Hematopoietic multipotent progenitor cell treated with erythropoietin and hydrocortisone succinate and interleukin-3 and kit ligand, for 15 days (in vitro differentiated cells): ENCODE measurements around the gene CTAG2.
"Not testable (repeated sequence)": the region's sequence is repeated elsewhere in the genome, so short reads cannot be mapped to it uniquely, and the experiment has no call there.

ENCODE experiments used
- DNase-seq: peaks from one replicate; pipeline ENCODE4 v3.0.0-alpha.2; 2015; ENCODE audit warnings: low spot score

CTAG2 gene

DNA sequence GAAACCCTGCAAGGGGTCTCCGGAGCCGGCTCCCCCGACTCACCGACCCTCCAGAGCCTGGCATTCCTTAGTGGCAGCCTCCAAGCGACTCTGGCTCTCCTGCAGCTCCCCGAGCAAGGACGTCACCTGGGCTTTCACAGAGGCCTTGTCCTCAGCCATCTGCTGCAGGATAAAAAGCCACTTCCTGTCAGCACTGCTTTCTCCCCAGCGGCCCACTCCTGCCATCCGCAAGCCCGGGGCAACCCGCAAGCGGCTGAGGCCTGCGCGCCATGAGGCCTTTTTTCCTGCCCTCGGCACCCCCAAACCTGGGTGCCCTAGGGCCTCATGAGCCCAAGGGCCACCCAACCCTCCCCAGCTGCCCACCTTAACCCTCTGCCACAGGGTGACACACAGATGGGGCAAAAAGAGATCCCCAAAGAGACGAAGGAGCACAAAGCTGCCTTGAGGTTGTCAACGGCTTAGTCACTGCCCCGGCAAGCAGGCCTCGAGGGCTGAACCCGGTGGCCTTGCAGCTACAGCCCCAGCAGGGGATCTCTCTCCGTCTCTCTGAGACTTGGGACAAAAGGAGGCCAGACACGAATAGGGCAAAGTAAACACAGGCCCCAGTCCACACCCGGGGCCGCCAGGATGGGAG, 7.5 kb downstream of the CTAG2 start:
- DNase-seq = not testable (repeated sequence)

DNA sequence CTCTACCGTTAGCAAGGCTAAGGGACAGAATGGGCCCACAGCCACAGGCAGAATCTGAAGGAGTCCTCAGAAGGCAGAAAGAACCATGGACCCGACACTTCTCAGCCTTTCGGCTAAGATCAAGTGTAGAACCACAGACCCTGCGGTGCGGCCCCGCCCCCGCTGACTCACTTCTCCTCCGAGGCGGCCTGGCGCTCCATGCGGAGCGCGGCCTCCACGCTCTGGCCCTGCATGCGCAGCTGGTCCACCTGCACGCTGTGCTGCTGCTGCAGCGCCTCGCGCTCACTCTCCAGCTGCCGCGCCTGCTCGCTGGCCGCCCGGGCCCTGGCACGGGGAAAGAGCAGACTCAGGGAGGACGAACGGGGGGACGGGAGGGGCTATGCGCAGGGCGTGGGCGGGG, 9.7 kb downstream of the CTAG2 start:
- DNase-seq = not testable (repeated sequence)

DNA sequence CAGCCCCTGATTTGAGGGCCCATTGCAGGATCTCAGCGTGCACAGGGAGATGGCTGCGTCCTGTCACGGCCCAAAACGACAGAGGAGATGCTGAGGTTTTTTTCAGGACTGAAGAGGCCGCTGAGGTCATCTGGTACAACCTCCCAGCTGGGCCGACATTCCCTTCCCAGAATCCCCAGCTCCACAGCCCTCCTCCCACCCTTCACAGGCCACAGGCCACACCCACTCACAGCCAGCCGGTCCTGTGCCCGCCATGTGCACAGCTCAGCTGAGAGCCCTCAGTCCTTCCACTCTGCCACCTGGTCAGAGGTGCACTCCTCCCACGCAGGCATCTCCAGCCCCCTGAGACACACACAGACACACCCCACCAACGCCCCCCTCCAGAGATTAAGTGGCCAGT, 11.6 kb downstream of the CTAG2 start:
- not testable (repeated sequence) for DNase-seq

DNA sequence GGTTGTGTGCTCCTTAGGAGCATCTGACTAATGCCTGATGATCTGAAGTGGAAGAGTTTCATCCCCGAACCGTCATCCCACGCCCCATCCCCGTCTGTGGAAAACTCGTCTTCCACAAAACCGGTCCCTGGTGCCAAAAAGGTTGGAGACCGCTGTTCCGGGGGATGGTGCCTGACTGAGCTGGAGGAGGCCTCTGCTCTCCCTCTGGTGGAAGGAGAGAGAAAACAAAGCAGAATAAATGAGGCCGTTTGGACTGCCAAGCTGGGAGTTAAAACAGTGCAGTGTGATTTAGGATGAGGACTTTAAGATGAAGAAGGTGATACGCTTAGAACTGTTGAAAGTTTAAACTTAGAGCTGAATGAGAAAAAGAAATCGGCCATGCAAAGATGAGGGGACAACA, 19.7 kb downstream of the CTAG2 start:
- DNase-seq = not testable (repeated sequence)

DNA sequence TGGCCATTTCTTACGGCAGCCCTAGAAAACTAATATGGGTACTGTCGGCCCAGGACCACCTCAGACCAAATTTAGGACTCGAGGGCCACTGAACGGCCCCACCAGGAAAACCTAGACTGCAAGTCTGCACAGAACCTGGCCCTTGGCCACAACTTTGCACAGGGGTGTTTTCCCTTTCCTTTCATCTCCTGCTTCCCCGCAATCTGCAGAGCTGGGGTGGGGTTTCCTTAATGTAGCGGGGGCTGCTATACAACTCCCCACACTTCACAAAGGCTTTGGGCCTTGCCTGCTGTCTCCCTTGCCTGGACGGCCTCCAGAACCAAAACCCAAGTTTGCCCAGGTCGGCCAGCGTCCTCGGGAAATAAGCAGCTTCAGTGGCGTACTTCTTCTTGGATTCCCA, 22.4 kb downstream of the CTAG2 start:
- not testable (repeated sequence) for DNase-seq

DNA sequence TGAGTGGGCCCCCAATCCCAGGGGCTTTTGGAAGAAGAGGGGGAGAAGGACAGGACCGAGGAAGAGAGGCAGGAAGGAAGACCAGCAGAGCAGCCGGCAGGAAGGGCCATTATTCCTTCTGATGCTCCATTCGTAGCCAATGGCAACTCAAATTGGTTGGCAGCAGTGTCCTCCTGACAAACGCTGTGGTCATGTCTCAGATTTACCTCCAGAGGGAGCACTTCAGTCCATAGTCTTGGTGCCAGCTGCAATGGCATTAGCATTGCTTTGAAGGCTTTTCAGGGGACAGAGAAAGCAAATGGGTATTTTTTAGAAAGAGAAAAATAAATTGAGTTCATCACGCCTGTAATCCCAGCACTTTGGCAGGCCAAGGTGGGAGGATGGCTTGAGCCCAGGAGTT, 24.4 kb downstream of the CTAG2 start:
- not testable (repeated sequence) for DNase-seq

DNA sequence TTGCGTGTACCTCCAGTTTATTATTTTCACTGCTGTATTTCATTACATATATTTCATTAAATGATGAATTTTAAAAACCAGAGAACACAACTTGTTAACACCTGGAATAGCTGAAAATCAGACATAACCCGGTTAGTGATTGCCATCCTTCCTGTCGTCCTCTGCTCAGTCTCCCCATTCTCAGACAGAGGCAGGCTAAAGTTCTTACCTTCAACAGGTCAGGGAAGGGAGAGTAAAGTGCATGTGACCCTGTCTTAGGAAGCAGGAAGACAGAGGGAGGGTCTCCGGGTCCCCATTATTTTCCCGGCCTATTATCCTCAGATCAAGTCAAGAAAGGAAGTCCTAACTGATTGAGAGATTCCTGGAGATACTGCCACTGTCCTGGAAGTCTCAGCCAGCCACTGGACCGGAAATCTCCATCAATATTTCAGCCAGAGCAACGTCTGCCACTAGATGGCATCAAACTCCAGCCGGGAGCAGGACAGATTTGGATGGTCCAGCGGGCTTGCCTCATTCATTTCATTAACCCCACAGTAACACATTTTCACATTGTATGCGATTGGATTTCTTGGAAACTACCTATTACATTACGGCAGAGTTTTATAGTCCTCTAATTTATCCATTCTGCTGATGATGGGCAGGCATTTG, 32.5 kb downstream of the CTAG2 start:
- not testable (repeated sequence) for DNase-seq

DNA sequence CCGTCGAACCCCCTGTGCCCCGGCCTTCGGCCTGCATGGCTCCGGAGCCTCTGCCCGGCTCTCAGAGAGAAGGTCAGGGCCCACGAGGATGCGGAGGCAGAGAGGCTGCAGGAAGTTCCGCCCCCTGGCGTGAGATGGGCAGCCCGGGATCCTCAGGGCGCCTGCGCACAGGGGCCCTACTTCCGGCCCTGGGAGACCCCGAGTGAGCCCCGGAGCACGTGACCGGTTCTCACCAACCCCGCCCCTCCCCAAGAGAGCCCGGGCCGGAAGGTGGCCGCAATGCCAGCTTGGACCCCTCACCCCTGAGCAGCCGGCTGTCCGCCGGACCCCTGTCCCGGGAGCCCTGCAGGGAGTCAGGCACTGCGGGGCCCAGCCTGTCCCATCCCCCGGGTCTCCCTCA, 34.2 kb downstream of the CTAG2 start, which contains the start of gene CTAG1B:
CTAG1B (minus strand) TSS at position 101 of the 400 bp plus-strand sequence; CDS start at position 37, 64 bp downstream.
- not testable (repeated sequence) for DNase-seq

DNA sequence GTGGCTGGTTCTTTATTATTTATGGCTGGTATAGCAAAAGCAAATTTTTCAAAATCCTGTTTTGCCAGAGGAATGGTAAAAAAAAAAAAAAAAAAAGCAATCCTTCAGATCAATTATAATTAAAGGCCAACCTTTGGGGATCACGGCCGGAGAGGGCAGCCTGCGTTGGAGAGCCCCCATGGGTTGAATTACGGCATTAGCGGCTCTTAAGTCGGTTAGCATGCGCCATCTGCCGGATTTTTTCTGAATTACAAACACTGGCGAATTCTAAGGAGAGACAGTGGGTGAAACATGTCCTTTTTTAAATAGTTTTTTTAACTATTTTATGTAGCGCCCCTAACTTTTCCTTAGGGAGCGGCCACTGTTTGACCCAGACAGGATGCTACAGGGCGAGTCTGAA, 39.8 kb downstream of the CTAG2 start:
- not testable (repeated sequence) for DNase-seq

DNA sequence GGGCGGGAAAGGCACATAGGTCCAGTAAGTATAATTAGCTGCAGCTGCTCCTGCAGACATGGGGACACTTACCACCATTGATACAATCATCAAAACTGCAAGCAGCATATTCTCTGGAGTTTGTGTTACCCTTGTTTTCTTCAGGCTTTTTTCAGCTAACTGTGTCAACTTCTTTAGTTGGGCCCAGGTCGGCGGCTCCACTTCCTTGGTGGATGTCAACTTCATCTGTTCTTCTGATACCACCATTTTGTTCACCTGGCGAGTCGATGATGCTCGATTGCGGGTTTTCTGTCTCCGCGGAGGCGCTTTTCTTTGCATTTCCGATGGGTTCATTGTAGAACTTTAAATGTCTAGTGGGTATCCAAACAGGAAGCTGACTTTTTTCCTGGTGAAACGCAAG, 42.2 kb downstream of the CTAG2 start:
- not testable (repeated sequence) for DNase-seq

DNA sequence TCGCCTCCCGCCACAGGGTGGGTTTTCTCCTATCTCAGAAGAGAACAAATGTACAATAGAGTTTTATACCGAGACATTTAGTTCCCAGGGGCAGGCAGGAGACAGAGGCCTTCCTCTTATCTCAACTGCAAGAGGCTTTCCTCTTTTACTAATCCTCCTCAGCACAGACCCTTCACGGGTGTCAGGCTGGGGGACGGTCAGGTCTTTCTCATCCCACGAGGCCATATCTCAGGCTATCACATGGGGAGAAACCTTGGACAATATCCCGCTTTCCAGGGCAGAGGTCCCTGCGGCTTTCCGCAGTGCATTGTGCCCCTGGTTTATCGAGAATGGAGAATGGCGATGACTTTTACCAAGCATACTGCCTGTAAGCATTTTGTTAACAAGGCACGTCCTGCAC, 44.6 kb downstream of the CTAG2 start:
- DNase-seq = not testable (repeated sequence)

DNA sequence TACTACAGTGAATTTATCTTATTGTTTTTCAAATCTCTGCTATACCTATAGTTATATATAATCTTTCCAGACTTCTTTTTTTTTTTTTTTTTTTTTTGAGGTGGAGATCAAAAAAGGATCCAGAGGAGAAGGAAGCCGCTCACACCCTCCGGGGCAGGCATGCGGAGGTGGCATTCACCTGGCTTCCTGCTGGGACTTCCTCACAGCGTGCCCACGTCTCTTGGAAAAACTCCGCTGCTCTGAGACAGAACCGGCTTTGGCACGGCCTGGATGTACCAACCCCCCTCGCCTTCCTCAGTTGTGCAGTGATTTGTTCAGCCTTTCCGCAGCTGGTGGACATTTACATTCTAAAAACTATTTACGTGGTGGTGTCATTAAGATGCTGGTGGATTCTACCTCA, 45.4 kb downstream of the CTAG2 start:
- not testable (repeated sequence) for DNase-seq

DNA sequence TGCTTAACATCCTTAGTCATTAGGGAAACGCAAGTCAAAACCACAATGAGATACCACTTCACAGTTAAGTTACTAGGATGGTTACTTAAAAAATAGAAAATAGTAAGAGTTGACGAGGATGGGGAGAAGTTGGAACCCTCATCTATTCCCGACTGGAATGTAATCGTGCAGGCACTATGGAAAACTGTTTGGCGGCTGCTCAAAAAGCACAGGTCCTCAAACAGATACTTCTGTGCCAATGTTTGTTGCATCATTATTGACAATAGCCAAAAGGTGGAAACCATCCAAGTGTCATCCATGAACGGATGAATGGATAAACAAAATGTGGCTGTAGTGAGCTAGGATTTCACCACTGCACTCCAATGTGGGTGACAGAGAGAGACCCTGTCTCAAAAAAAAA, 46.0 kb downstream of the CTAG2 start:
- no peak for DNase-seq

DNA sequence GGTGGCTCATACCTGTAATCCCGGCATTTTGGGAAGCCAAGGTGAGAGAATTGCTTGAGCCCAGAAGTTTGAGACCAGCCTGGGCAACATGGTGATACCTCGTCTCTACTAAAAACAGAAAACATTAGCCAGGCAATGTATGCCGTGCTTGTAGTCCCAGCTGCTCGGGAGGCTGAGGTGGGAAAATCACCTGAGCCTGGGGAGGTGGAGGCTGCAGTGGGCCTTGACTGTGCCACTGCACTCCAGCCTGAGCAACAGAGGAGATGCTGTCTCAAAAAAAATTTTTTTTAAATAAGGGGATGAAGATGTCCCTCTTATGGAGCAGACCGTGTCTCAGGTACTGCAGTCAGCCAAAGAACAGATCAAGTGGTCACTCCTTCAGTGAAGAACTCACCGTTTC, 47.8 kb downstream of the CTAG2 start:
- DNase-seq = no peak

DNA sequence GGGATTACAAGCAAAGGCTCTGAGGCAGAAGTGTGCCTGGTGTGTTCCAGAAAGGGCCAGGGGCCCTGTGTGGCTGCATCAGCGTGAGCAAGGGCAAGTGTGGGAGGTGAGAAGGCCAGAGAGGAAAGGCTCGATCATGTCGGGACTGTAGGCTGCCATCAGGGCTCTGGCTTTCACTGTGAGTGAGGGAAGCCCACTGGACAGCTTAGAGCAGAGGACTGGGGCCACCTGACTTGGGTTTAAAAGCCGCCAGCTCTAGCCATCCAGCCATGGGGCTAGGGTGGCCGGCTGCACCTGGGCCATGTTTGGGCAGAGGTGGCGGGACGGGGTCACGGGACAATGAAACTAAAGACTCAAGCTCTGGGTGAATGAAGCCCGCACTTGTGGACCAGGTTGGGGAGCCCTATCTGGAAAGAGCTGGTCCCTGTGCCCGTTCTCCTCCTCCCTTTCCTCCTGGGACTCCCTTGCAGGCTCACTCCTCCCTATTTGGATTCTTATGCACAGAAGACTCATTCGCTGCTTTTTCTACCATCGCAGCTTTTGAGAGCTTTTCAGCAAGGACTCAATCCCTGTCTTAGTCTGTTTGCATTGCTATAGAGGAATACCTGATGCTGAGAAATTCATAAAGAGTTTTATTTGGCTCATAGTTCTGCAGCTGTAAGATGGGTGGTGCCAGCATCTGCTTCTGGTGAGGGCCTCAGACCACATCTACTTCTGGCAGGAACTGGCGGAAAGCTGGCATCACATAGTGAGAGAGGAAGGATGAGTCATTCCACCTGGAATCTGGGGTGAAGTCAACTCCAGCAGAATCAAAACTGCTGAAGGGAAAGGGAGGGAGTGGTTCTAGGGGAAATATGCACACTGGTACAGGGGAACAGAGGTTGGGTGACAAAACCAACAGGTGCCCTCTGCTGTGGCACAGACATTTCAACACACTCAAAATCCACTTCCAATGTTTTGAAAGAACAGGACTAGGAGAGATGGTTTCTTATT, 49.6 kb downstream of the CTAG2 start:
- no peak for DNase-seq

DNA sequence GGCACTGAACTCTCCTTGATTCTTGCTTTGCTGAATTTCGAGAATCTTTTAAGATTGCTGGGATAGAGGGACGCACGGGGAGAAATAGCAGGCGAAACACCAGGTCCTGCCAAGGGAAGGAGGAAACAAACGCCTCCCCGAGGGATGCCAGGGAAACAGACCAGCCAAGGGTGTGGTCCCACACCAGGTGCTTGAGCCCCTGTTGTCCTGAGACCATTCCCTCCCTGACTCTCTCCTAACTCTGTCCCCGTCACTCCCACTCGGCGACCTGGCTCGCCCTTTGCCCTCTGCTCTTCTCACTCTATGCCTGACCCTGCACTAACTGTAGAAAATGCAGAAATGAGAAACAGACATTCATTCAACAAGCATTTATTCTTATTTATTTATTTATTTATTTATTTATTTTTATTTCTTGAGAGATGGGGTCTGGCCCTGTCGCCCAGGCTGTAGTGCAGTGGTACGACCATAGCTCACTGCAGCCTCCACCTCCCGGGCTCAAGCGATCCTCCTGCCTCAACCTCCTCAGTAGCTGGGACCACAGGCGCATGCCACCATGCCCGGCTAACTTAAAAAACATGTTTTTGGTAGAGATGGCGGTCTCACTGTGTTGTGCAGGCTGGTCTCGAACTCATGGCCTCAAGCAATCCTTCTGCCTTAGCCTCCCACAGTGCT, 50.5 kb downstream of the CTAG2 start:
- no peak for DNase-seq

DNA sequence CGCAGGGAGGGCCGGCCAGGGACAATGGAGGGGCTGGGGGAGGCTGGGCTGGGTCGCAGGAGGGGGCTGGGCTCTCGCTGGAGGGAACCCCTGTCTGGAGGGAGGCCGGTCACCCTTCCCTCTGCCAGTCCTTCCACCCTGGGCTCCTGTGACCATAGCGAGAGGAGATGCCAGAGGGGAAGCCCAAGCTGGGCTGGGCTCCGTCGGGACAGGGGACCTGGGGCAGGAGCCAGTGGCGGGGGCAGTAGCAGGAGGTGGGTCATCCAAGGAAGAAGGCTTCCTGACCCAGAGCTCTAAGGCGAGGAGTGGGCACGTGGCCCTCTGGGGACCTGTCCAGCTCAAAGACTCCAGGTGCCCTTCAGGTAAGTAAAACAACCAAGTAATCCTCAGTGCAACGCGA, 51.2 kb downstream of the CTAG2 start:
- DNase-seq = no peak
